Bronchial epithelial cell (primary cell): Measurements from ENCODE around the gene HENMT1. TPM values are rescaled to one million over a fixed set of nuclear protein-coding genes. Genes with fewer than 3 reads are reported as not detected.

Experiments used
- DNase-seq: peaks from one replicate; pipeline ENCODE4 v3.0.0-alpha.2; 2010; ENCODE audit warnings: low read depth
- FAIRE-seq: peaks from 2 replicates; lab custom pipeline; 2011; peaks lifted over from hg19 to GRCh38; lab: Jason Lieb, UNC
- H3K27me3 ChIP-seq: 2 replicates; pipeline ENCODE4 v1.5.1; 2011; ENCODE audit warnings: low read length; ENCODE audit not compliant: control insufficient read depth, insufficient read depth
- H3K36me3 ChIP-seq: 2 replicates; pipeline ENCODE4 v1.5.1; 2011; ENCODE audit warnings: low read length; ENCODE audit not compliant: control insufficient read depth, insufficient read depth
- H3K4me3 ChIP-seq: 2 replicates; pipeline ENCODE4 v1.5.1; 2011; ENCODE audit warnings: mild to moderate bottlenecking, low read depth, low read length, control low read depth
- CTCF ChIP-seq: IDR thresholded peaks from 2 replicates; pipeline ENCODE4 v1.5.1; 2011; ENCODE audit warnings: mild to moderate bottlenecking, moderate library complexity, low read length, control low read depth, inconsistent platforms; ENCODE audit not compliant: insufficient read depth, severe bottlenecking
- total RNA-seq: library from RNA; depleted of rRNA; stranded (reverse); fragments of >200 nt; gene quantifications from 2 replicates; pipeline ENCODE4 v1.2.1, GENCODE V29; 2014

HENMT1 gene
- total RNA-seq, 1 donor from 2014 or later = 1.1 TPM

- no peaks in the 10 kb centered on the region for H3K27me3 ChIP-seq
- TF ChIP-seq CTCF = no peak
- no peaks in the 10 kb centered on the region for H3K36me3 ChIP-seq
- DNase-seq (no peak), FAIRE-seq (no peak)
- no peak overlapping the region for H3K4me3 ChIP-seq
Observed at GRCh38 chr1:108665067-108665466, 4.2 kb upstream of the HENMT1 start.

GRCh38 chr1:108664481-108664880, 3.6 kb upstream of the HENMT1 start:
- no peaks in the 10 kb centered on the region for H3K27me3 ChIP-seq
- no peak for TF ChIP-seq CTCF
- DNase-seq (no peak), FAIRE-seq (no peak)
- H3K4me3 ChIP-seq = no peak overlapping the region
- H3K36me3 ChIP-seq = no peaks in the 10 kb centered on the region

- DNase-seq (no peak), FAIRE-seq (no peak)
- no peaks in the 10 kb centered on the region for H3K27me3 ChIP-seq
- H3K36me3 ChIP-seq = no peaks in the 10 kb centered on the region
- no peak overlapping the region for H3K4me3 ChIP-seq
- no peak for TF ChIP-seq CTCF
Observed at GRCh38 chr1:108663074-108663473, 2.2 kb upstream of the HENMT1 start.

GRCh38 chr1:108657356-108658080, 3.4 kb downstream of the HENMT1 start:
- Histone ChIP-seq H3K36me3 (no peaks in the 10 kb centered on the region), H3K27me3 (no peaks in the 10 kb centered on the region), H3K4me3 (no peak overlapping the region)
- no peak for DNase-seq
- FAIRE-seq = no peak
- TF ChIP-seq CTCF = no peak

GRCh38 chr1:108653431-108654105, 7.3 kb downstream of the HENMT1 start:
- no peak for TF ChIP-seq CTCF
- FAIRE-seq = no peak
- H3K27me3 ChIP-seq = no peaks in the 10 kb centered on the region

More at GRCh38 chr1:108653431-108654105, 7.3 kb downstream of the HENMT1 start:
- no peaks in the 10 kb centered on the region for H3K36me3 ChIP-seq
- DNase-seq = no peak
- no peak overlapping the region for H3K4me3 ChIP-seq
